ENCODE measurements around the gene GLRX5.

GRCh38 chr14:95575840-95576473 is 41.1 kb downstream of the GLRX5 start:
- no peak for TF ChIP-seq CTCF (IDR thresholded peaks at IDR 0.05)
- TF ChIP-seq POLR2A (IDR thresholded peaks at IDR 0.05), result no peak

All from uterus (tissue), 2 donors.